ENCODE results near the gene TBCC. TPM values are rescaled to one million over a fixed set of nuclear protein-coding genes. Genes with fewer than 3 reads are reported as not detected.

Gene TBCC
- total and polyA plus RNA-seq, 2 of the 13 experiments (the other 11 are each of a cell fraction or from before 2014, with no cell fraction given), result 14.8 to 36.1 TPM

- TF ChIP-seq FOXC1 (CRISPR knock-in tag; IDR thresholded peaks at IDR 0.05; ENCODE audit: borderline replicate concordance) (peak; percentile 73; the same call in 1 of the 2 replicates), SRF (IDR thresholded peaks at IDR 0.05; ENCODE audit: low read depth, low read length) (peak; percentile 83), ZNF564 (CRISPR knock-in tag; IDR thresholded peaks at IDR 0.05) (peak; percentile 86; the same call in 1 of the 2 replicates), ZNF747 (CRISPR knock-in tag; IDR thresholded peaks at IDR 0.05; ENCODE audit: borderline replicate concordance) (peak; percentile 74; the same call in 1 of the 2 replicates), PBX2 (CRISPR knock-in tag; IDR thresholded peaks at IDR 0.05) (no peak), ZNF44 (CRISPR knock-in tag; IDR thresholded peaks at IDR 0.05) (no peak), EED (CRISPR knock-in tag; IDR thresholded peaks at IDR 0.05) (0 out of 2 replicates have a peak, but pooled peaks have one; percentile 67), IRF2 (CRISPR knock-in tag; IDR thresholded peaks at IDR 0.05) (peak; percentile 81), ZFY (CRISPR knock-in tag; IDR thresholded peaks at IDR 0.05) (peak; percentile 72), ZNF160 (CRISPR knock-in tag; IDR thresholded peaks at IDR 0.05) (peak; percentile 9), ZNF296 (CRISPR knock-in tag; conservative IDR thresholded peaks at IDR 0.05) (no peak), ZNF431 (CRISPR knock-in tag; IDR thresholded peaks at IDR 0.05; ENCODE audit: borderline replicate concordance, low read depth) (peak; percentile 69; the same call in 1 of the 2 replicates), ZMYM2 (CRISPR knock-in tag; IDR thresholded peaks at IDR 0.05) (peak; percentile 80; the same call in 1 of the 2 replicates), RAD21 (CRISPR knock-in tag; IDR thresholded peaks at IDR 0.05) (no peak; the same call in 1 of the 2 replicates), KMT2A (CRISPR knock-in tag; IDR thresholded peaks at IDR 0.05) (peak; percentile 84; the same call in 1 of the 2 replicates), ZNF501 (CRISPR knock-in tag; IDR thresholded peaks at IDR 0.05) (0 out of 2 replicates have a peak, but pooled peaks have one; percentile 57), SPEN (CRISPR knock-in tag; IDR thresholded peaks at IDR 0.05; ENCODE audit: low read depth) (peak; percentile 75), TARDBP (CRISPR knock-in tag; IDR thresholded peaks at IDR 0.05) (peak; percentile 87), ZNF646 (CRISPR knock-in tag; IDR thresholded peaks at IDR 0.05) (peak; percentile 67; the same call in 1 of the 2 replicates), ZFAT (CRISPR knock-in tag; conservative IDR thresholded peaks at IDR 0.05) (no peak), RBFOX2 (IDR thresholded peaks at IDR 0.05; ENCODE audit: low read depth, low read length) (peak; percentile 95), CCDC6 (CRISPR knock-in tag; IDR thresholded peaks at IDR 0.05) (peak; percentile 86; the same call in 1 of the 2 replicates), ZNF225 (CRISPR knock-in tag; IDR thresholded peaks at IDR 0.05) (no peak; the same call in 1 of the 2 replicates)
Measured at GRCh38 chr6:42746463-42747391, 824 bp upstream of the TBCC start (continued).
